Erythroblast (primary cell): ENCODE measurements around the gene GPR157.

Experiments
- GATA1 ChIP-seq: IDR thresholded peaks from 2 replicates; pipeline ENCODE4 v1.6.1; 2011; ENCODE audit warnings: low read depth, mild to moderate bottlenecking, control low read depth, low read length, moderate library complexity
- POLR2A ChIP-seq: IDR thresholded peaks from 2 replicates; pipeline ENCODE4 v1.6.1; 2011; ENCODE audit warnings: mild to moderate bottlenecking, low read length

- TF ChIP-seq POLR2A (no peak), GATA1 (no peak)
These were observed 42.1 kb downstream of the GPR157 start for GRCh38 chr1:9086796-9087195.
